ENCODE measurements around the gene UNK. TPM values are rescaled to one million over a fixed set of nuclear protein-coding genes. Genes with fewer than 3 reads are reported as not detected.

Gene UNK
- total and polyA plus RNA-seq, 2 of the 13 experiments (the other 11 are each of a cell fraction or from before 2014, with no cell fraction given): 31.6 to 33.0 TPM

- no peak for TF ChIP-seq ZNF460 (CRISPR knock-in tag; IDR thresholded peaks at IDR 0.05; ENCODE audit: borderline replicate concordance)
- no peak for TF ChIP-seq PBX2 (CRISPR knock-in tag; IDR thresholded peaks at IDR 0.05)
- TF ChIP-seq RFX3 (CRISPR knock-in tag; IDR thresholded peaks at IDR 0.05): 0 out of 2 replicates have a peak, but pooled peaks have one; percentile 35
- no peak for TF ChIP-seq KLF12 (CRISPR knock-in tag; IDR thresholded peaks at IDR 0.05; ENCODE audit: borderline replicate concordance)
- peak; percentile 14; the same call in 1 of the 2 replicates for TF ChIP-seq HNF1B (CRISPR knock-in tag; IDR thresholded peaks at IDR 0.05)
- TF ChIP-seq GPBP1L1 (CRISPR knock-in tag; IDR thresholded peaks at IDR 0.05): no peak
- peak; percentile 85; the same call in 1 of the 2 replicates for TF ChIP-seq HOXA5 (CRISPR knock-in tag; IDR thresholded peaks at IDR 0.05)
- peak; percentile 82 for TF ChIP-seq NFAT5 (CRISPR knock-in tag; IDR thresholded peaks at IDR 0.05)
- no peak for TF ChIP-seq ZNF350 (CRISPR knock-in tag; IDR thresholded peaks at IDR 0.05; ENCODE audit: borderline replicate concordance, low read depth)
- TF ChIP-seq ISL2 (CRISPR knock-in tag; IDR thresholded peaks at IDR 0.05): peak; percentile 46; the same call in 1 of the 2 replicates
- TF ChIP-seq YY1 (IDR thresholded peaks at IDR 0.05; ENCODE audit: insufficient read depth, insufficient replicate concordance, low read depth, low read length): peak; percentile 62
- 0 out of 2 replicates have a peak, but pooled peaks have one; percentile 14 for TF ChIP-seq SMYD3 (CRISPR knock-in tag; IDR thresholded peaks at IDR 0.05)
- peak; percentile 97; the same call in 1 of the 2 replicates for TF ChIP-seq ZC3H4 (CRISPR knock-in tag; IDR thresholded peaks at IDR 0.05; ENCODE audit: borderline replicate concordance)
- TF ChIP-seq HBP1 (CRISPR knock-in tag; IDR thresholded peaks at IDR 0.05; ENCODE audit: low read depth): 0 out of 2 replicates have a peak, but pooled peaks have one; percentile 47
- no peak for TF ChIP-seq FOXA1 (IDR thresholded peaks at IDR 0.05)
- TF ChIP-seq FOXA1 (CRISPR knock-in tag; IDR thresholded peaks at IDR 0.05): peak; percentile 59
- TF ChIP-seq ZNF780A (CRISPR knock-in tag; IDR thresholded peaks at IDR 0.05): 0 out of 2 replicates have a peak, but pooled peaks have one; percentile 50
- peak; percentile 59 for TF ChIP-seq ELF3 (CRISPR knock-in tag; IDR thresholded peaks at IDR 0.05)
Observed at GRCh38 chr17:75785016-75785890, 647 bp downstream of the UNK start (continued).

Measured in HepG2 (cell line).